ENCODE measurements around the gene ELAVL2. TPM values are rescaled to one million over a fixed set of nuclear protein-coding genes. Genes with fewer than 3 reads are reported as not detected.

ELAVL2 gene
- polyA plus RNA-seq, 1 donor from 2014 or later, result 106 TPM

DNA sequence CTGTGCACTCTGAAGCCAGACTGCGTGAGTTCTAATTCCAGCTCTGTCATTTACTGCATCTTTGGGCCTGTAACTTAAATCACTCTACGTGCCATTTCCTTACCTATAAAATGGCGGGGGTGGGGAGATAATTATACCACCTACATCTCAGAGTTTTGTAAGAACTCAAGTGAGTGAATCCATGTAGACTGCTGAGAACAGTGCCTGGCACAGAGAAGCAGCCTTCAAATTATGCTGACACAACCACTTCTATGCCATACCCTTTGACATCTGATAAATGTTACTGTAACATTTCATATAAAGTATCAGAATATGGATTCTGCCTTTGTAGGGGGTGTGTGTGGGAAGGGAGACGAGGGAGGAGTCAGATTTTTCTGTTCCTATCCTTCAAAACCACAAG is 27.7 kb downstream of the ELAVL2 start:
- Histone ChIP-seq H3K36me3 (ENCODE audit: insufficient read depth, low read length) (no peaks in the 10 kb centered on the region), H3K9ac (ENCODE audit: low read length) (no peak overlapping the region), H3F3A (ENCODE audit: insufficient read depth, low read length, poor library complexity, severe bottlenecking) (no peaks in the 10 kb centered on the region), H3K9me2 (ENCODE audit: insufficient read depth, low read length) (no peaks in the 10 kb centered on the region), H2AFZ (ENCODE audit: low read depth, low read length) (no peak overlapping the region), H4K20me1 (ENCODE audit: insufficient read depth) (no peaks in the 10 kb centered on the region), H3K79me2 (replicated peaks; ENCODE audit: insufficient read depth, low read length) (peaks cover 22% of the 10 kb centered on the region), H3K27ac (ENCODE audit: low read length) (no peak overlapping the region), H3K9me3 (ENCODE audit: low read length) (no peaks in the 10 kb centered on the region), H3K4me3 (ENCODE audit: low read length) (no peak overlapping the region), H3K27me3 (ENCODE audit: insufficient read depth, low read depth, low read length) (no peaks in the 10 kb centered on the region), H3K4me2 (ENCODE audit: low read length) (no peak overlapping the region)
- no peak for TF ChIP-seq EP300 (conservative IDR thresholded peaks at IDR 0.05; ENCODE audit: poor library complexity, severe bottlenecking)
- TF ChIP-seq TAF1 (IDR thresholded peaks at IDR 0.05; ENCODE audit: low read depth), result no peak
- TF ChIP-seq EZH2 (IDR thresholded peaks at IDR 0.05; ENCODE audit: borderline replicate concordance, insufficient read depth, low read length, poor library complexity, severe bottlenecking), result no peak

DNA sequence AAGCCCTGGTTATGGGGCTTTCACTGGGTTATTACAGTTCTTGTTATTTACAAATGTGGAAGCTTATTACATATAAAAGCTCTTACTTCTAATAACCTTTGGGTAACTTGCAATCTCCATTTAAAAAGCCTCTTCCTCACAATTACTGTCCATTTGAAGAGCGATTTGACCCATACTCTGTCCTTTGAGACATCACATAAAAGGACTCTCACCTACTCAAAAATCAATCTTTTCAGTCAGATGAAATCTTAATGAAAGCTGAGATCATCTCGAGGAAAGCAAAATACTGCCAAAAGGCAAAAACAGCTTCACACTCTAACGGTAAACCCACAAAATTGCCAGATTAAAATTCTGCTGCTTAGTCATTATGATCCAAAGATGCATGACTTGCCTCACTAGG is 29.8 kb downstream of the ELAVL2 start:
- TF ChIP-seq EZH2 (IDR thresholded peaks at IDR 0.05; ENCODE audit: borderline replicate concordance, insufficient read depth, low read length, poor library complexity, severe bottlenecking) (no peak), SMC3 (conservative IDR thresholded peaks at IDR 0.05; ENCODE audit: poor library complexity) (no peak), EP300 (conservative IDR thresholded peaks at IDR 0.05; ENCODE audit: poor library complexity, severe bottlenecking) (no peak), MXI1 (conservative IDR thresholded peaks at IDR 0.05; ENCODE audit: poor library complexity, severe bottlenecking) (no peak), POLR2AphosphoS5 (IDR thresholded peaks at IDR 0.05) (no peak), TAF1 (IDR thresholded peaks at IDR 0.05; ENCODE audit: low read depth) (no peak), RAD21 (conservative IDR thresholded peaks at IDR 0.05) (no peak)
- TF ChIP-seq, protein P1, sequence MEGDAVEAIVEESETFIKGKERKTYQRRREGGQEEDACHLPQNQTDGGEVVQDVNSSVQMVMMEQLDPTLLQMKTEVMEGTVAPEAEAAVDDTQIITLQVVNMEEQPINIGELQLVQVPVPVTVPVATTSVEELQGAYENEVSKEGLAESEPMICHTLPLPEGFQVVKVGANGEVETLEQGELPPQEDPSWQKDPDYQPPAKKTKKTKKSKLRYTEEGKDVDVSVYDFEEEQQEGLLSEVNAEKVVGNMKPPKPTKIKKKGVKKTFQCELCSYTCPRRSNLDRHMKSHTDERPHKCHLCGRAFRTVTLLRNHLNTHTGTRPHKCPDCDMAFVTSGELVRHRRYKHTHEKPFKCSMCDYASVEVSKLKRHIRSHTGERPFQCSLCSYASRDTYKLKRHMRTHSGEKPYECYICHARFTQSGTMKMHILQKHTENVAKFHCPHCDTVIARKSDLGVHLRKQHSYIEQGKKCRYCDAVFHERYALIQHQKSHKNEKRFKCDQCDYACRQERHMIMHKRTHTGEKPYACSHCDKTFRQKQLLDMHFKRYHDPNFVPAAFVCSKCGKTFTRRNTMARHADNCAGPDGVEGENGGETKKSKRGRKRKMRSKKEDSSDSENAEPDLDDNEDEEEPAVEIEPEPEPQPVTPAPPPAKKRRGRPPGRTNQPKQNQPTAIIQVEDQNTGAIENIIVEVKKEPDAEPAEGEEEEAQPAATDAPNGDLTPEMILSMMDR (IDR thresholded peaks at IDR 0.05; ENCODE audit: poor library complexity, severe bottlenecking), result no peak
- TF ChIP-seq, protein P2, sequence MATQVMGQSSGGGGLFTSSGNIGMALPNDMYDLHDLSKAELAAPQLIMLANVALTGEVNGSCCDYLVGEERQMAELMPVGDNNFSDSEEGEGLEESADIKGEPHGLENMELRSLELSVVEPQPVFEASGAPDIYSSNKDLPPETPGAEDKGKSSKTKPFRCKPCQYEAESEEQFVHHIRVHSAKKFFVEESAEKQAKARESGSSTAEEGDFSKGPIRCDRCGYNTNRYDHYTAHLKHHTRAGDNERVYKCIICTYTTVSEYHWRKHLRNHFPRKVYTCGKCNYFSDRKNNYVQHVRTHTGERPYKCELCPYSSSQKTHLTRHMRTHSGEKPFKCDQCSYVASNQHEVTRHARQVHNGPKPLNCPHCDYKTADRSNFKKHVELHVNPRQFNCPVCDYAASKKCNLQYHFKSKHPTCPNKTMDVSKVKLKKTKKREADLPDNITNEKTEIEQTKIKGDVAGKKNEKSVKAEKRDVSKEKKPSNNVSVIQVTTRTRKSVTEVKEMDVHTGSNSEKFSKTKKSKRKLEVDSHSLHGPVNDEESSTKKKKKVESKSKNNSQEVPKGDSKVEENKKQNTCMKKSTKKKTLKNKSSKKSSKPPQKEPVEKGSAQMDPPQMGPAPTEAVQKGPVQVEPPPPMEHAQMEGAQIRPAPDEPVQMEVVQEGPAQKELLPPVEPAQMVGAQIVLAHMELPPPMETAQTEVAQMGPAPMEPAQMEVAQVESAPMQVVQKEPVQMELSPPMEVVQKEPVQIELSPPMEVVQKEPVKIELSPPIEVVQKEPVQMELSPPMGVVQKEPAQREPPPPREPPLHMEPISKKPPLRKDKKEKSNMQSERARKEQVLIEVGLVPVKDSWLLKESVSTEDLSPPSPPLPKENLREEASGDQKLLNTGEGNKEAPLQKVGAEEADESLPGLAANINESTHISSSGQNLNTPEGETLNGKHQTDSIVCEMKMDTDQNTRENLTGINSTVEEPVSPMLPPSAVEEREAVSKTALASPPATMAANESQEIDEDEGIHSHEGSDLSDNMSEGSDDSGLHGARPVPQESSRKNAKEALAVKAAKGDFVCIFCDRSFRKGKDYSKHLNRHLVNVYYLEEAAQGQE (IDR thresholded peaks at IDR 0.05; ENCODE audit: borderline replicate concordance), result no peak
- H3K9me3 ChIP-seq (ENCODE audit: low read length), result no peaks in the 10 kb centered on the region

More for the DNA sequence above, 29.8 kb downstream of the ELAVL2 start:
- no peaks in the 10 kb centered on the region for H3K36me3 ChIP-seq (ENCODE audit: insufficient read depth, low read length)
- H3K27ac ChIP-seq (ENCODE audit: low read length), result no peak overlapping the region
- H3F3A ChIP-seq (ENCODE audit: insufficient read depth, low read length, poor library complexity, severe bottlenecking), result no peaks in the 10 kb centered on the region
- H3K79me2 ChIP-seq (replicated peaks; ENCODE audit: insufficient read depth, low read length), result peaks cover 40% of the 10 kb centered on the region
- no peak overlapping the region for H3K9ac ChIP-seq (ENCODE audit: low read length)
- no peaks in the 10 kb centered on the region for H3K27me3 ChIP-seq (ENCODE audit: insufficient read depth, low read depth, low read length)
- no peaks in the 10 kb centered on the region for H3K9me2 ChIP-seq (ENCODE audit: insufficient read depth, low read length)
- H3K4me2 ChIP-seq (ENCODE audit: low read length), result no peak overlapping the region
- no peak overlapping the region for H2AFZ ChIP-seq (ENCODE audit: low read depth, low read length)
- no peaks in the 10 kb centered on the region for H4K20me1 ChIP-seq (ENCODE audit: insufficient read depth)
- no peak overlapping the region for H3K4me3 ChIP-seq (ENCODE audit: low read length)
